HG02840 (cell line): ENCODE measurements around the gene GID4.
"Not testable (repeated sequence)": the region's sequence is repeated elsewhere in the genome, so short reads cannot be mapped to it uniquely, and the experiment has no call there.

Experiments
- ATAC-seq: cut with Tn5 transposase; IDR thresholded peaks from one replicate; pipeline ENCODE4 v1.9.1; 2021; ENCODE audit warnings: mild to moderate bottlenecking, moderate library complexity, moderate number of reproducible peaks; ENCODE audit not compliant: unreplicated experiment, low FRiP score

Gene GID4

GRCh38 chr17:18038861-18039534 is at the start of gene GID4, which contains the start of gene ATPAF2:
Gene GID4 (plus strand): TSS chr17:18039408. CDS start chr17:18039465, 57 bp downstream.
Gene ATPAF2 (minus strand): TSS chr17:18039168. CDS start chr17:18039013, 155 bp downstream.
- ATAC-seq = peak; percentile 90

GRCh38 chr17:17989618-17990017 is 49.6 kb upstream of the GID4 start:
- ATAC-seq = no peak

GRCh38 chr17:17990282-17990681 is 48.9 kb upstream of the GID4 start:
- ATAC-seq = no peak

GRCh38 chr17:17993366-17993765 is 45.8 kb upstream of the GID4 start:
- no peak for ATAC-seq

GRCh38 chr17:17993852-17994251 is 45.4 kb upstream of the GID4 start:
- ATAC-seq = no peak

GRCh38 chr17:17994271-17995069 is 44.7 kb upstream of the GID4 start:
- ATAC-seq = no peak

GRCh38 chr17:17995887-17996286 is 43.3 kb upstream of the GID4 start:
- ATAC-seq = not testable (repeated sequence)

- ATAC-seq = no peak
These were observed 40.3 kb upstream of the GID4 start for GRCh38 chr17:17998934-17999333.

- no peak for ATAC-seq
These were observed 39.7 kb upstream of the GID4 start for GRCh38 chr17:17999364-18000029.

- no peak for ATAC-seq
These were observed 39.2 kb upstream of the GID4 start for GRCh38 chr17:18000030-18000408.

- ATAC-seq = no peak
These were observed 37.0 kb upstream of the GID4 start for GRCh38 chr17:18002171-18002570.

GRCh38 chr17:18004345-18004744 is 34.9 kb upstream of the GID4 start:
- ATAC-seq = no peak

- no peak for ATAC-seq
These were observed 34.3 kb upstream of the GID4 start for GRCh38 chr17:18004884-18005305.

GRCh38 chr17:18005496-18005895 is 33.7 kb upstream of the GID4 start:
- ATAC-seq = no peak

GRCh38 chr17:18006495-18007239 is 32.5 kb upstream of the GID4 start:
- ATAC-seq = no peak

GRCh38 chr17:18008496-18009268 is 30.5 kb upstream of the GID4 start:
- ATAC-seq = no peak

- ATAC-seq = no peak
These were observed 29.4 kb upstream of the GID4 start for GRCh38 chr17:18009609-18010420.

GRCh38 chr17:18011286-18011685 is 27.9 kb upstream of the GID4 start:
- no peak for ATAC-seq

GRCh38 chr17:18014006-18014405 is 25.2 kb upstream of the GID4 start:
- ATAC-seq = no peak
